GM19240 (cell line): ENCODE data around the gene RAD51B.

Experiments used
- DNase-seq: peaks from one replicate; pipeline ENCODE4 v3.0.0; 2011; ENCODE audit warnings: low spot score; ENCODE audit not compliant: insufficient read length

Gene RAD51B

DNA sequence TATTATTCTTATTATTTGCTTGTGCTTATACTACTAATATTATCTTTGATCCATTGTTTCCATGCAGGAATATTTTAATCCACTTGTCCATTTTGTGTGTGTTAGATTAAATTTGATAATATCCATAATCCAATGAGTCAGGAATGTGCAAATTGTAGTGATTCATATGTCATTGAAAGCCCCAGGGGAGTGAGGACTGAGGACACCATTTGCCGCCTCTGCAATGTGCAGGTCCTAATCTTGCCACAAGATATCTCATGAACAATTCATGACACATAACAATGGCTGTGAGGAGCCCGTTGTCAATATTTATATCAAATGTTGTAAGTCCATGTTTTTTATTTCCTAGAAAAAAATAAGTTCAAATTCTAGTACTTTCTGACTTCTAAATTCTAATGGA lies 722.8 kb downstream of the RAD51B start:
- DNase-seq: no peak

DNA sequence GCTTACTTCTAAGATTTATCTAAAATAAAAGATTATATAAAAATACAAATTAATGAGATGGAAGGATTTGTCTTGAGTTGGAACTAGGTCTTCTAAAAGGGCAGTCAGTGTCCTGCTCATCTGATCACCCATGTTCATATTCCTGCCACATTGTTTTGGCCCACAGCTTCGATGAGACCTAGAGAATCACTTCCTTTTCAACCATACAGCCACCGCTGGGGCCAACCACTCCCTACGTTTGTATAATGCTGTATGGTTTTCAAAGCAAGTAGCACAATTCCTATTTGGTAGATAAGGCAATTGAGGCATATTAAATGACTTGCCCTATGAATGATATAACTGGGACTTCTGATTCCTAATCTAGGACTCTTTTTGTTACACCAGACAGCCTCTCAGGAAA lies 723.9 kb downstream of the RAD51B start:
- DNase-seq: no peak

GRCh38 chr14:68544081-68544892 lies 724.7 kb downstream of the RAD51B start:
- DNase-seq: no peak

DNA sequence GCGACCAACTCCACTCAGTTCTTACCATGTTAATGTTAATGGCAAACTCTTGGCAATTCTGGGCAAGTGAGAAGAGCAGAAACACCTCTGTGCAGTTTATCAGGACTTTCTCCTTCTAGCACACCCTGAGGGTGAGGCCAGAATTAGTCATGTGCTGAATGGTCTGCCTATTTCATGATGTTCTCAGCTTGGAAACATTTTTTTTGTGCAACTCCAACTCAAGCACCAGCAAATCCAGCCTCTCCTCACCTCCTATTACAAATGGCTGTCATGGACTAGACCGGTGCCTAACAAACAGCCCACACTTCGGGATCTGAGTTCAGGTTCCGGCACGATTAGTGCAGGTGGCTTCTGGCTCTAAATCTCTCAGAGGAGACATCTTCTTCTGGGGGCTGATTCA lies 727.3 kb downstream of the RAD51B start:
- DNase-seq: no peak

DNA sequence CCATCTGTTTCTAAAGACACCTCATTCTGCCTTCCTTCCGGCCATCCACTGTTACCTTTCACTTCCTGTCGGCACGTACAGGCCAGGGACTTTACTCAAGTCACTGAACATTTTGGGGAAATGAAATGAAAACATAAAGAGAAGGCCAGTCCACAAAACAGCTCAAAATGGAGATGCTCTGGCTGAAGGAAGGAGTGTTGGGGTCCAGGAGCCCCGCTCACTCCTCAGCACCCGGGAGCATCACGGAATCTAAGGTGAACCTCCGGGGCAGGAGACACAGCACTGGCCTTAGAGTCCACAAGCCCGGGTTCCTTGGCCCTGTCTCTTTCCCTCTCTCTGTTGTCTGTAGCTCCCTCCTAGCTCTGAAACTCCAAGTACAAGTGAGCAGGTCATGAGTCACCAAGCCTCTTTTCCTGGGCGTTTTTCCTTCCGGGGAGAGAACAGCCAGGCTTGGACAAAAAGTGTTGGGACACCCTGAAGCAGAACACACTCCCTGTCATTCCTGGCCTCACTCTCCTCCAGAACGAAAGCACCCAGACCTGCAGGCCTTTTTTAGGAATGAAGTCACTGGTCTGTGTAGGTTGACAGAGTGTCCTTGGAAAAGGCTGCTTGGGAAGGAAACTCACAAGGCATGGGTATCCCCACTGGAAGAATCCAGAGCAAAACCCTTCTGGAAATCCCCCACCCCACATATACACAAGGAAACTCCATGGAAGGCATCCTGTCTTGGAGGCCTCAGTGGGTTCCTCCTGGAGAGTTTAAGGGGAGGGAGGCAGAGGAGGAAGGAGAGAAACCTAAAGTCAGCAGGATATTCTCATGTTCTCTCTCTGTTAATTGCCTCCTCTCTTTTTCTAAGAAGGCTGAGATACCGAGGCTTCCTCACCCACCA lies 728.0 kb downstream of the RAD51B start:
- no peak for DNase-seq

DNA sequence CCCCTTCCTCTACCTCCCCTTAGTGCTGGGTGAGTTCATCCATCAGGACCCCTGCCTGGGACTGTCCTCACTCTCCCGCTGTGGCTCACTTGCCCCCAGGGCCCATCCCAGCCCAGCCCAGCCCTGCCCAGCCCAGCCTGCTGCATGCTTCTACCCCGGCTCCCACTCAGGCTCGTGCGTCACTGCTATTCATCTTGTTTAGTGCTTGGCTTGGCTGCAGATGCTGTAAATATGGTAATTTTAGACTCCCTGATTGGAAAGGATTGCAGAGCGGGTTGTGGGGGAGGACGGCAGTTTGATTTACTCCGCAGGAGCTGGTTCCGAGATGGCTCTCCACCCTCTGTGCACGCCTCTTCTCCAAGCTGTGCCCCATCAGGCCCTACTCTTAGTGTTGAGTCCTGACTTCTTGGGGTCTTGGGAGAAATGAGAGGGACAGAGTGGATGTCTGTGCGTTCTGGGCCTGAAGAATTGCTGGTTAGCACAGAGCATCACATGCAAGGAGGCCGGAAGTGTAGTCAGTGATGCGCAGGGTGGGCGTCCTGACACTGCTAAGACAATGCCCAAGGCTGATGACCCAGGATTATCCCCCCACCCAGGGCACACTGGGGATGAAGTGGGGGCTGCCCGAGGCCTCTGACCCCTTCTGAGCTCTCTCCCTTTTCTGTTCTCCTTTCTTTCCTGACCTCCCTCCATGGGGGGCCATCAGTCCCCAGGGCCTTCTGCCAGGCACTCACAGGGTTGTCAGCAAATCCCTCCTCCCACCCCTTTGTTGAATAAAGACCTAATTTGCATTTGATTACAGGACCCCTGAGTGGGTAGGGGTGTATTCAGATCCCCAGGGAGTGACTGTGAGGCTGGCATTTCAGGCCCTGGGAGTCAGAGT lies 728.9 kb downstream of the RAD51B start:
- DNase-seq: no peak

DNA sequence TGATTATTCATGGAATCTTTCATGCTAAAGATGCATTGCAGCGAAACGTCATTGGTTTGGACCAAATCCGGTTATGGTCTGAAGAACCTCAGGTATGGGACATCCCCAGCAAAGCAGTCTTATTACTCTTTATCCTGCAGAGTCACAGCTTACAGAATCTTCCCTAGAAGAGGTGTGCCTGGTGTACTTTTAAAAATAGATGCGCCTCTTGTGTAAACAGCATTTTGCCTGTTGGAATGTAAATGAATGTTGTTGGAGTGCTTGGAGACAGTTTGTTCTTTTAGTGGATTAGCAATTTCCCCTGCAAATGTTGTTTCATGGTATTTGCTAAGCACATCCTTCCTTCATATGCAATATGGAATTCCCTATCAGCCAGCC lies 730.7 kb downstream of the RAD51B start:
- DNase-seq: no peak

GRCh38 chr14:68551045-68551683 lies 731.6 kb downstream of the RAD51B start:
- DNase-seq: no peak

- DNase-seq: no peak
Measured at GRCh38 chr14:68552075-68552474, 732.5 kb downstream of the RAD51B start.

DNA sequence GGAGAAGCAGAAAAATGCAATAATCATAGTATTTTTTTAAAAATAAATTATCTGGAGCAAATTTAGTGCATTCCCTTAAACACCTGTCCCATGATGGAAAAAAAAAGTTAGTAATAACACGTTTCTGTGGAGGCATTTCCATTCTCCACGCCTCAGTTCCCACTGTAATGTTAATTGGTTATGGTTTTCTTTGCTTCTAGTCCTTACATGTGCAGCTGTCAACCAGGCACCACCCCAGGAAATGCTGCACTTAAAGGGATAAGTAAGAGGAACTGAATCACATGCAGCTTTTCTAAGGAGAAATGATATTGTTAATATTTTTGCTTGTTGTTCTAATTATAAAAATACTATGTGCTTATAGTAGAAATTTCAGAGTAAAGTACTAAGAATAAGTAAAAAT lies 733.0 kb downstream of the RAD51B start:
- no peak for DNase-seq

GRCh38 chr14:68553311-68553710 lies 733.7 kb downstream of the RAD51B start:
- no peak for DNase-seq

DNA sequence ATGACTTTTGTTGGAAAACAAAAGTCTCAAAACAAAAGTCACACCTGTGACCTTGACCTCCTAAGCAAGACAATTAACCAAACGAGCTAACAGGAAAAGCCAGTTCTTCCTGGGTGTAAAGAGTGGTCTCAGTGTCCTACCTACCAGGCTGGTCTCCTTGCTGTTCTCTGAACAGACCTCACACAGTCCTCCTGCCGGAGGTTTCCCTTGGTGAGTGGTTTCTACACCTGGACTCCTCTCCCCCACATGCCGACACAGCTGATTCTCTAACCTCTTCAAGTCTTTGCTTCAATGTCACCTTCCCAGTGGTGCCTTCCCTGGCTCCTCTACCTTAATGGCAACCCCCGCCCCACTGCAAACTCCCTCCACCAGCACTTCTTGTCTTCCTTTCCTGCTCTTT lies 734.7 kb downstream of the RAD51B start:
- DNase-seq: no peak

DNA sequence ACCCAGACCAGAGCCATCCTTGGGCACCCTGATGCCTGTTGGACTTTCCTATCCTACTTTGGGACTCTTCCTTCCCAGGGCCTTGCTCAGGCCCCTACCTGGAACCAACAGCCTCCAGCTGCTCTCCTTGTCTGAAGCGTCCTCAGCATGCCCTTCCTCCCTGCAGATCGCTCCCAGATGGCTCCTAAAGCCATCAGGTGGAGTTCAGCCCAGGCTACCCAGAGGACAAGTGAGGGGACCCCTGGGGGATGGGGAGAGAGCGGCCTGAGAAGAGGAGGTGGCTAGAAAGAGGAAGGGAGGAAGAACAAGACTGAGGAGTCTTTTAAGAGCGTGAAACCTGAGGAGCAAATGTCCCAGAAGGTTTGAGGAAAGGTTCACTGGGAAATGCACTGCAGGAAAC lies 736.7 kb downstream of the RAD51B start:
- DNase-seq: no peak

DNA sequence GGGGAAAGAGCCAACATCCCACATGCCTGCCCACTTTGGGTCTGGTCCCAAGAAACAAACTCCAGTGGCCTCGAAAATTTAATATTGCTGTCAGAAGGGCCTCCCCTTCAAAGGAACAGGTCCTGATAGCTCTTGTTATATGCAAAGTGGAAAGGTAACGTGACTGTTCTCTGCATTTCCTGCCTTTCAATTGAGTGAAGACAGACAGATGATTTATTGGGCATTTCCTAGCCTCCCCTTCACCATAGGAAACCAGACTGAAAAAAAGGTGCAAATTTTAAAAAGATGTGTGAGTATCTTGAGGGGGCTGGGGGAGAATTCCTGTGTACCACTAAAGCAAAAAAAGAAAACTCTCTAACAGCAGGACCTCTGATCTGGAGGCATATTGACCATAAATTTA lies 738.1 kb downstream of the RAD51B start:
- DNase-seq: no peak

- DNase-seq: no peak
Measured at GRCh38 chr14:68558096-68558495, 738.5 kb downstream of the RAD51B start.

- DNase-seq: no peak
Measured at GRCh38 chr14:68559949-68560348, 740.4 kb downstream of the RAD51B start.

DNA sequence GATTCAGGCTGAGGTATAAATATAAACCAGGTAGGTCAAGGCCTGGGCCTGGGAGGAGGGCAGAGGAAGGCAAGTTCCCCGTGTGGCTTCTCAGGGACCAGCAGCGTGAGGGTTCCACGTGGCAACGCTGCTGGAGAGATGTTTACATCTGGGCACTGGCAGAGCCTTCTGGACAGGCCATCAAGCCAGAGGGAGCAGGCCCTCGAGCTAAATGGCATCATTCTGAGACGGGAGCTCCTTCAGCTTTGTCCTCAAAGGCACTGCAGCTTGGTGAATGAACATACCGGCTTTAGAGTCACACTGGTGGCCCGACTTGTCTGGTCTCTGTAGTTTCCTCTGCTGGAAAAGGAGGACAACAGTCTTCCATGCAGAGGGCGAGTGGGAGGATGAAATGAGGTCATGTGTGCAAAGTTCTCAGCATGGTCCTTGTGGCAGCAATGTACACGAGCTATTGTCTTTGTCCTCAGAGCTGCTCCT lies 742.0 kb downstream of the RAD51B start:
- no peak for DNase-seq

- DNase-seq: no peak
Measured at GRCh38 chr14:68562911-68563250, 743.3 kb downstream of the RAD51B start.

DNA sequence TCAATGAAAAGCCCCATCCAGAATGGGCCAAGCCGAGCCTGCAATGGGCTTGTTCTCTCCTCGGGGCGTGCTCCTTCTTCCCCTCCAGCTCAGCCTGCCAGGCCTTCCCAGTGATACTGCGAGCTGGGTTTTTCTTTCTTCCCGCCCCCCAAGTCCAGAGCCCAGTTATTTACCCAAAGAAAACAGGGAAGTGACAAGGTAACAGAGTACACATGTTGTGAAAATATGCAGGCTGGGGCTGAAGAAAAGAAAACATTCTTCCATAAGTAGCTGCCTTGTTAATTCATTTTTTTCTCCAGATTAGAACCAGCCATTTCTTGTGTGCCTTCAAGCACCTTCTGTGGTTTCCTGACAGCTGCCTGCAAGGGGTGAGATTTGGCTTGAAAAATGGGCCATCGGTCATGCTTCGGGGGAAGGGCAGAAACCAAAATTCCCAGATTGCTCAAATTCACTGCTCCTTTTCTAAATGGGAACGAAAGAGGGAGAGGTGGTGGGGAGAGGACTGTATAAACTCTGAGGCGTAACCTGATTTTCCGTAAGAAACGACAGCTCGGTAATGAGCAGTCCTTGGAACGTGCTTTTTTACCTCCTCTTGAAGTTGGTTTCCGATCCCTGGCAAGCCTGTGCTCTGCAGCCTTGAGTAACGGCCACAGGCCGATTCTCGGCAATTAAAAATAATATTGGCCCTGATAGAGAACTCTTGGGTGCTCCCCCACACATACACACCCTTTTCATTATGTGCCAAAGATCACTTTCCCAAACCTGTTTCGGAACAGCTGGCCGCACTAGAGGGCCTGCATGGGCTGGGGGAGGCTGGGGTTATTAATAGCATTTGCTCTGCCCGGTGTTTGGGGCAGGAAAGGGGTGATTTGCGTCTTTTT lies 743.9 kb downstream of the RAD51B start:
- DNase-seq: no peak

- DNase-seq: no peak
Measured at GRCh38 chr14:68564191-68564825, 744.7 kb downstream of the RAD51B start.
